HG03159 (cell line): Measurements from ENCODE around the gene RPP14.
"Not testable (repeated sequence)": the region's sequence is repeated elsewhere in the genome, so short reads cannot be mapped to it uniquely, and the experiment has no call there.

Experiments used
- ATAC-seq: cut with Tn5 transposase; IDR thresholded peaks from one replicate; pipeline ENCODE4 v1.9.1; 2021; ENCODE audit warnings: mild to moderate bottlenecking, moderate library complexity; ENCODE audit not compliant: unreplicated experiment

RPP14 gene

DNA sequence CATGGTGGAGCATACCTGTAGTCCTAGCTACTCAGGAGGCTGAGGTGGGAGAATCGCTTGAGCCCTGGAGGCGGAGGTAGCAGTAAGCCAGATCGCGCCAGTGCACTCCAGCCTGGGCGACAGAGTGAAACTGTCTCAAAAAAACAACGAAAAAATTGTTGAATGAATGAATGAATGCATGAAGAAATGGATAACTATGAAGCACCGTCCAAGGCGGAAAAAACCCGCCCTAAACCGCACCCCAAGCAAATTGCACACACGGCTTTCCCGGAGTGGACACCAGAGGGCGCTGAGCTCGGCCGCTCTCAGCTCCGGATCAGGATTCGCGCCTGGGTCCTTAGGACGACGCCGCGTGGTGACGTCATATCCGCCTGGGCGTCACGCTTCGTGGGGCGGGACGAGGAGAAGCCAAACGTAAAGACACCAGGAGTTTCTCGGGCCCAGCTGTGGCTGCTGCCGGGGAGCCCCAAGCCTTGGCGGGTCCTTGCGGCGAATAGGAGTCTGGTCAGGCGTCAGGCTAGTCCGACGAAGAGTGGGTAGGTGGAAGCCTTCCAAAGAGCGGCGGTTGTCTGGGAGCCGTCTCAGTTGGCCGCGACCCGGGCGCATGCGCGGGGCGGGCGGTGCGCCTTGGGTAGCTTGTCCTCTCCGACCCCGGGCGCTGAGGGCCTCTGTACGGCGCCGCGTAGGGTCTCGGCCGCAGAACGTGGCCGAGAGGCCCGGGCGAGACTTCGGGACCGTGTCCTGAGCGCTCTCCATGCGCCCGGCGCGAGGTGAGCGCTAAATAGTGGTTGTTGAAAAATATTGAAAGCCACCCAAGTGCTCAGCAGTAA, at the start of gene RPP14, which contains the start of gene HTD2:
Gene RPP14 (plus strand): TSS at position 364 of the 830 bp plus-strand sequence. CDS start 4,085 bp downstream, outside the sequence.
Gene HTD2 (plus strand): TSS at position 639 of the 830 bp plus-strand sequence. CDS start 11,094 bp downstream, outside the sequence.
- ATAC-seq = peak; percentile 79

DNA sequence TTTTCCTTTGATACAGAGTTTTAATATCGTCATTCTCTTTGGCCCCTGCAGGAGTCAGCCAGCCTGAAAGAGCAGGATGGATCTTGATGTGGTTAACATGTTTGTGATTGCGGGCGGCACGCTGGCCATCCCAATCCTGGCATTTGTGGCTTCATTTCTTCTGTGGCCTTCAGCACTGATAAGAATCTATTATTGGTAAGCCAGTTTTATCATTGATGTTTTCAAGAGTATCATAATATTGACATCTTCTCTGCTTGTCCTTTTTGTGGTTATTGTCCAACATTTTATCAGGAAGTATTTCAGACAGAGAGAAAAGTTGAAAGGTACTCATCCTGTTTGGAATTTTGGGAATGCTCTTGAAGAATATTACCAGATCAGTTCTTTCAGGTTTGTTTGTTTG, 49.5 kb upstream of the RPP14 start:
- ATAC-seq = no peak

DNA sequence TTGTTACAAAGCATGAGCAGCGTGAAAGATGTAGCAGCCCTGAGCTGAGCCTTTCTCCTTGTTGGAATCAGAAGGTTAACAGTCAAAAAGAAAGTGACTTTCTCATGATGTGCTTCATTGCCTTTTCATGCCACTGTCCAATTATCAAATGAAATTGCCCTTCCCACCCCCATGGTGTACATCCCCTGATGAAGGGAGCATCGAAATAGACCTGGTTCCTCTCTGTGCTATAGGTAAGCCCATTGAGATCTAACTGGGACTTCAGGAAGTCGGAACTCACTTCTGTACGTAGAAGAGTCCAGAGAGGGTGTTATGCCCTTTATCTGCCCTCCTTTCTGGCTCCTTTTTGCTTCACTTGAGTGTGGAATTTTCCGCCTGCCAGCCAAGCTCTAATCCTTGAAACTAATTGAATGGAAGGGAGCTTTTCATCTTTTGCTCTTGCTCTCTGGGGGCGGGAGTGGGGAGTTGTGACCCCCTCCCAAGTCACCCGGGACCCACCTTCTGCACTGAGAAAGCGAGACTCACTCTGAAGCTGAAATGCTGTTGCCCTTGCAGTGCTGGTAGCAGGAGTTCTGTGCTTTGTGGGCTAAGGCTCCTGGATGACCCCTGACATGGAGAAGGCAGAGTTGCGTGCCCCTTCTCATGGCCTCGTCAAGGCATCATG, 47.5 kb upstream of the RPP14 start:
- ATAC-seq = no peak

DNA sequence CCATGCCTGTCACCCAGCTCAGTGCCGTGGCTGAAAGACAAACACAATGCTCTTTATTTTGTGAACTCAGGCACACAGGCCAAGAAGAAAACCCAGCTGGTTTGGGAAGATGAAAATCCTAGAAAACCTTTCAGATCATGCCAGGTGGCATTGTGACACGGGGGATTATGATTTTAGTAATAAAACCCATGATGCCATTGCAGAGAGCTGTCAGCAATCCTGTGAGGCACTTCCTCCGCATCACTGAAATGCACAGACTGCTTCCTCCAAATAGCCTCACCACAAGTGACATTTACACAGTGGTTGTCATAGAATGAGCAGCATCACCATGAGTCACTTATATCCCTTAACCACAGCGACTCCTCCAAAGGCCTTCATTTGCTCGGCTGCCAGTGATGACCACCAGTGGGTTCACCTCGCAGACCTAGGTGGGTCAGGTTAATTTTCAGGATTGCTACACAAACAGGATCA, 45.7 kb upstream of the RPP14 start:
- no peak for ATAC-seq

DNA sequence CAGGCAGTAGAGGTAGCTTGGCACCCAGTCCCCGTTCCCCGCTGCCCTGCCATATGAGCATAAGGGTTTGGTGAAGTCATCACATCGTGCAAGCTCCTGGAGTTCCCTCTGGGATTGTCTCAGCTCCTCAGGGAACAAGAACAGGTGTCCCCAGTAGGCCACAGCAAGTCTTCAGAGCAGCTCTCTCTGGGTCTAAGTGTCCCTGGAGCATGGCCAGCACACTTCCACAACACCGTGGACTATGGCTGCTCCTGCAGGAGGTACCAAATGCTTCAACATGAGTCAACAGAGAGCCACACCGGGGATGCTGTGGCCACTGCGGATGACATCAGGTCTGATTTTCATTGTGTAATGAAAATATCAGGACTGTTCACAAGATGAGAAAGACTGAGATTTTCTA, 45.3 kb upstream of the RPP14 start:
- ATAC-seq = no peak

DNA sequence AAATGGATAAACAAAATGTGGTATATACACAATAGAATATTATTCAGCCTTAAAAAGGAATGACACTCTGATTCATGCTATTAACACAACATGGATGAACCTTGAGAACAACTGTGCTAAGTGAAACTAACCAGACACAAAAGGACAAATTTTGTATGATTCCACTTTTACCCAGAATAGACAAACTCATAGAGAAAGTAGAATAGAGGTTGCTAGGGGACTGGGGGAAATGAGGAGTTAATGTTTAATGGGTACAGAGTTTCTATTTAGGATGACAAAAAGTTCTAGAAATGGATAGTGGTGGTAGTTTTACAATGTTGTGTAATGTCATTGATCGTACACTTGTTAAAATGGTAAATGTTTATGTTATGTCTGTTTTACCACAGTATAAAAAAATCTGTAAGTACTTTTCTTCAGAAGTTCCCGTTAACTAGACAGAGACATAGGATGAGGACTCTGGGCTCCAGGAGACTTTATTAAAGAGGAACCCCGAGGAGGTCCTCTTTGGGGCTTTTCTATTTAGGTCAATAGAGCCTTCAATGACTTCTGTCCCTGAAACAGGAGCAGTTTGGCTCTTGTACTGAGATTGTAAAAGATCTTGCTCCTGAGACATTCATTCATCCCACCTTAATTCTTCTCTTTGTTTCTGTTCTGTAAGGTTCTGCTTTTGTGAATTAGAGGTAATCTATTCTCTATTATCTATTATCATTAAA, 43.9 kb upstream of the RPP14 start:
- peak; percentile 83 for ATAC-seq

DNA sequence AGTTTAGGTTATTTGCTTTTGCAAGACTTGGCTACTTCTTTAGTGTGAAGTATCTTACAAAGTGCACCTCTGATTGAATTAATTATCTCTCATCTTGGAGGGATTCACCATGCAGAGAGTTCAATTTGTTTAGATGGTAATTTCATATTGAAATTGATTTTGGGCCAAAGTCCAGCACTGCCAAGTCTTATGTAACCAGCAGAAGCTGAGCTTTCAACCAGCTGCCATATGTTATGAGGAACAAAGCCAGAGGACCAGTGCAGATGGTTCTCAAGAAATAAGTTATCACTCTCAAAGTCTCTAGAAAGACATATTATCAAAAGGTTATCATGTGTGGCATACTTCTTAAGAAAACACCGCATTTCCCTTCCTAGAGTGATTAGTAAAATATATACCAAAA, 39.5 kb upstream of the RPP14 start:
- ATAC-seq = no peak

DNA sequence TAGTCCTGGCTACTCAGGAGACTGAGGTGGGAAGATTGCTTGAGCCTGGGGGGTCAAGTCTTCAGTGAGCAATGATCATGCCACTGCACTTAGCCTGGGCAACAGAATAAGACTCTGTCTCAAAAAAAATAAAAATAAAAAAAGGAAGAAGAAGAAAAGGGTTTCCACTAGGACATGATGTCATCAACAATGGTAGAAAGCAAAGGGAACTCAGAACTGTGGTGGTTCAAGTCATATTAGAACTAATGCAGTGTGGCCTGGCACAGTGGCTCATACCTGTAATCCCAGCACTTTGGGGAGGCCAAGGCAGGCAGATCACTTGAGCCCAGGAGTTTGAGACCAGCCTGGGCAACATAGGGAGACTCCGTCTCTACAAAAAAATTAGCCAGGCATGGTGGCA, 38.5 kb upstream of the RPP14 start:
- ATAC-seq = not testable (repeated sequence)

DNA sequence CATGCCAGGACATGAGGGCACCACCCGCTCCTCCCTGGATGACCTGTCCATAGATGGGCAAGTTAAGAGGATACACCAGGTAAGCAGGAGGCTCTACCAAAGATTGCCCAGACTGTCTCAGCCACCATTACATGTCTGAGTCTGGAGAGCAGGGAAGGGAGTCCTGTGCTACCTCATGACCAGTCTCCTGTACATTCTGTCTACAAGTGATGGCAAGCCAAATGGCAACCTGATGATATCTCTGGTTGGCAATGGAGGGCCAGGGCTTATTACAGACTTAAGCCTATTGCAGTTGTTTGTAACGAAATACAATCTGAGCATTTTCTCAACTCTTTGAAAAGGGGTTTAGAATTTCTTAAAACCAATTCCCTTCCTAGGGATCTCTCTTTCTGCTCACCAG, 36.7 kb upstream of the RPP14 start:
- no peak for ATAC-seq

DNA sequence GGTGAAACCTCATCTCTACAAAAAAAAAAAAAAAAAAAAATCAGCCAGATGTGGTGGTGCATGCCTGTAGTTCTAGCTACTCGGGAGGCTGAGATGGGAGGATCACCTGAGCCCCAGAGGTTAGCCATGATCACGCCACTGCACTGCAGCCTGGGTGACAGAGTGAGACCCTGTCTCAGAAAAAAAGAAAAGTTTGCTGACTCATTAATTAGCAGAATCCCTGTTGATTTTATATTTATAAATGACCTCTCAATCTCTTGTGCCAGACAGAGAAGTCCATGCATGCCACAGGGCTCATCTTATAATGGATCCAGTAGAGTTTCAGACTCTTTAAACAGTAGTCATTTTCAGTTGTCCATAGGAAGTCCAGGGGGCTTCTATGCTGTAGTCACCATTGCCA, 35.6 kb upstream of the RPP14 start:
- ATAC-seq = no peak

DNA sequence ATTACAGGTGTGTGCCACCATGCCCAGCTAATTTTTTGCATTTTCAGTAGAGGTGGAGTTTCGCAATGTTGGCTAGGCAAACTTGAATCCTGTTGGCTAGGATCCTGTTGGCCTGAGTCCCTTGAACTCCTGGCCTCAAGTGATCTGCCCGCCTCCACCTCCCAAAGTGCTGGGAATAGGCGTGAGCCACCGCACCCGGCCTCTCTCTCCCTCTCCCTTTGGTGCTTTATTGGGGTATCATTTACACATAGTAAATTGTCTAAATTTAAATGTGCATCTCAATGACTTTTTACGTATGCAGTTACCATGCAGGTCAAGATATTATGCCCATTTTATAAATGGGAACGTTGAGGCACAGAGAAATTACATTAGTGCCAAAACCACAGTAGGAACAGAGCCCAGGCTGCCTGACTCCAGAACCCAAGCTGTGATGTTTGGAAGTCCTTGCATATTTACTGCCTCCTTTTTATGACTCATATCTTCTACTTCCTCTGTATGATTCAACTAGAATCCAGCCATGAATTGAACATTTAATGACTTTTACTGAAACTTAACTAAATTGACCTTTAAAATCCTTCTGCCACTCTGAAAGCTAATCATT, 34.0 kb upstream of the RPP14 start:
- no peak for ATAC-seq

DNA sequence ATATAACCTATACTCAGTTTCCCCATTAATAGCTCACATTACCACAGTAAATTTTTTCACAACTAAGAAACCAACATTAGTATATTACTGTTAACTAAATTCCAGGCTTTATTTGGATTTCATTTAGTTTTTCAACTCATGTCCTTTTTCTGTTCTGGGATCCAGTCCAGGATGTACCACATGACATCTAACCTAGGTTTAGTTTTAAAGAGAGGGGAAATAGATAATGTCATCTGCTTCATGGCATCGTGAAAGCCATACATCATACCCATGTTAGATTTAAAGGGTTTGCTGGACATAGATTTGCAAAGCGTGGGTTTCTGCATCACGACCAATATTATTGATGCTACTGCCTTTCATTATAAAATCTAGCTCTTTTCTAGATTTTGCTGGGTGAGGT, 33.2 kb upstream of the RPP14 start:
- no peak for ATAC-seq

DNA sequence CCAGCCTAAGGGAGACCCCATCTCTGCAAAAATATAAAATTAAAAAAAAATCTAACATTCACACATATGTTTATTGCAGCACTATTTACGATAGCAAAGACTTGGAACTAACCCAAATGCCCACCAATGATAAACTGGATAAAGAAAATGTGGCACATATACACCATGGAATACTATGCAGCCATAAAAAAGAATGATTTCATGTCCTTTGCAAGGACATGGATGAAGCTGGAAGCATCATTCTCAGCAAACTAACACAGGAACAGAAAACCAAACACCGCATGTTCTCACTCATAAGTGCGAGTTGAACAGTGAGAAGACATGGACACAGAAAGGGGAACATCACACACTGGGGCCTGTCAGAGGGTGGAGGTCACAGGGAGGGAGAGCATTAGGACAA, 32.7 kb upstream of the RPP14 start:
- ATAC-seq = not testable (repeated sequence)

DNA sequence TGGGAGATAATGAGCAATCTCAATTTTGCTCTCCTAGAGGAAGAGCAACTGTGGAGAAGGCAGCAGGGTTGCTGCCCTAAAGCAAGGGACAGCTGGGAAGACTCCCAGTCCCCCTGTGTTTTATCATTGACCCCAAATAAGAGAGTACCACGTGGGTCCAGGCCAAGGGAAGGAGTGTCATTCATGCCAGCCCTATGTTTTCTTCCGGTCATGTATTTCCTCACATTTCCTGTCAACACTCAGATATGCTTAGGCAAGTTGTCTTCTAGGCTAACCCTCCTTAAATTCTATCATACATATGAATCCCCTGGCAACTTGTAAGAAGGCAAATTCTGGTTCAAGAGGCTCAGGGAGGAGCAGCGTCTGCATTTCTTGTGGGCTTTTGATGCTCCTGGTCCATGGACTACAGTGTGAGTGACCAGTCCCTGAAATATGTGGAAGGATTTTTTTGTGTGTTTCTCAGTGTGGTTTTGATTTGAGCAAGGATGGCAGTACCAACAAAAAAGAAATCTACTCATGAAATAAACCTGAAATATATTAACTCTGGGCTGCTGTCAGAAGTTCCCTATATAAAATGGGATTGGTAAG, 31.9 kb upstream of the RPP14 start:
- no peak for ATAC-seq

DNA sequence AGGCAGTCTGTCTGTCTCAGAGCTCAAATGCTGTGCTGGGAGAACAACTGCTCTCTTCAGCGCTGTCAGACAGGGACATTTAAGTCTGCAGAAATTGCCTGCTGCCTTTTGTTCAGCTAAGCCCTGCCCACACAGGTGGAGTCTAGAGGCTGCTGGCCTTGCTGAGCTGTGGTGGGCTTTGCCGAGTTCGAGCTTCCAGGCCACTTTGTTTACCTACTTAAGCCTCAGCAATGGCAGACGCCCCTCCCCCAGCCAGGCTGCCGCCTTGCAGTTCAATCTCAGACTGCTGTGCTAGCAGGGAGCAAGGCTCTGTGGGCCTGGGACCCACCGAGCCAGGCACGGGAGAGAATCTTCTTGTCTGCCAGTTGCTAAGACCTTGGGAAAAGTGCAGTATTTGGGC, 25.0 kb upstream of the RPP14 start:
- no peak for ATAC-seq

DNA sequence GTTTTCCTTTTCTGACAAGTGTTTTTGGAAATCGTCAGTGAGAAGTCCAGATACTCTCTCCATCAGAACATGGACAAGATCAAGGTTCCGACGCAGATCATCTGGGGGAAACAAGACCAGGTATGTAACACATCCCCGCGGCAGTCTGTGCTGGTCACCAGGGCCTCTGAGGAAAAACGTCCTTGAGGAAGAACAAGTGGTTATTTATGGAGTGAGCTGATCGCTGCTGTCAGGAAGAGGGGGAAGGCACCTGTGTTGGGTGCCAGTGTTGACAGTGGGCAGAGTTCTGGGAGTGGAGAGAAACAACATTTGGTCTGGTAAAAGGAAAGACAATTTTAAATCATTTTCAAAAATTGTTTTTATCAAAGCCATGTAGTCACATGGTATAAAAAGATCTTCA, 20.7 kb upstream of the RPP14 start:
- ATAC-seq = no peak

DNA sequence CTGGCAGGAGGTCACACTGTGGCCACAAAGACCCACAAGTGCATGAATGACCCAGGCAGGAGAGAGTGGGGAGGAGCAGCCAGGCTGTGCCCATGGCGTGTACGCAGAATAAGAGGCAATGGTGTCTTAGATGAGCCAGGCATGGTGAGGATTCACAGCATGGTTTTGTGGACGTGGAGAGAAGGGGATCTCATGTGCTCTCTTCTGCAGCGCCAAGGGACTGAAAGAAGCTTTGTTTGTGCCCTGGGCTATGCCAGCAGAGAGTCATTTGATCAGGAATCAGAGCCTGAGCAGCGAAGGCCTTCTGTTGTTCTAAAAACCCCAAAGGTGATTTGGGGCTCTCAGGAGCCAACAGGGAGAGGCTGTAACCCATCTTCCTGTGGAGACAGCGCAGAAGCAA, 18.7 kb upstream of the RPP14 start:
- ATAC-seq = no peak

DNA sequence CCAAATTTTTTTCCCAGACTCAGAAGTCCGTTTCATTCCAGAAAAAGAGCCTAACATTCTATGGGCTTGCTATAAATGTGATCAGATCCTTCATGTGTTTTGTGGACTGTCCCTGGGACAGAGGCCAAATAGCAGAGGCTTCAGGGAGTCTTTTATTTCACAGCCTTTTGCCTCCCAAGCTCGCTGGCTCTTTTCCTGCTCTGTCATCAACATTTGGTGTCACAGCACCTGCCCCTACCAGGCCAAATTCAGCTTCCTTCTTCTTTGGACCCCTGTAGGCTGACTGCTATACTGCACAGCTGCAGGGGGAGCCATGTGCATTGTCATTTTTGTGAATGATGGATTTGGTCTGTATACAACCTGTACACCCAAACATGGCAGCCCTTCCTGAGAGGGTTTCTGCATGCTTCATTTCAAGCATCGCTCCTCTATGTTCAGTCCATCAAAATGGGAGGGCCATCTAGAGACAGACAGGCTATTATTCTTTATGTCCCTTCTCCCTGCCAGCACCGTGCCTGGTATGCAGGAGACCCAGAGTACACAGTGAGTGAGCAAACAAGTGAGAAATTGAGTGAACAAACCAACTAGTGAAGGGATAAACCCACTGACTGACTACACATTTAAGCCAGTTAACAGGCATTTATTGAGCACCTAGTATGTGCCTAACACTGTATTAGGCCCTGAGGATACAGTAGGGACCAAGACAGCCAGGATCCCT, 17.9 kb upstream of the RPP14 start:
- no peak for ATAC-seq

DNA sequence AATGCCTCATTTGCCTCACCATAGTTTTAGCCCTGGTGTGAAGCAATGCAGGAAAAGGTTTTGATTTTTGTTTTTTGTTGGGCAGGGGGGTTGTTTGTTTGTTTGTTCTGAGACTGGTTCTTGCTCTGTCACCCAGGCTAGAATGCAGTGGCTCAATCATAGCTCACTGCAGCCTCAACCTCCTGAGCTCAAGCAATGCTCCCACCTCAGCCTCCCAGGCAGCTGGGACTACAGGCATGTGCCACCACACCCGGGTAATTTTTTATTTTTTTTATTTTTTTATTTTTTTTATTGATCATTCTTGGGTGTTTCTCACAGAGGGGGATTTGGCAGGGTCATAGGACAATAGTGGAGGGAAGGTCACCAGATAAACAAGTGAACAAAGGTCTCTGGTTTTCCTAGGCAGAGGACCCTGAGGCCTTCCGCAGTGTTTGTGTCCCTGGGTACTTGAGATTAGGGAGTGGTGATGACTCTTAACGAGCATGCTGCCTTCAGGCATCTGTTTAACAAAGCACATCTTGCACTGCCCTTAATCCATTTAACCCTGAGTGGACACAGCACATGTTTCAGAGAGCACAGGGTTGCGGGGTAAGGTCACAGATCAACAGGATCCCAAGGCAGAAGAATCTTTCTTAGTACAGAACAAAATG, 17.0 kb upstream of the RPP14 start:
- ATAC-seq = not testable (repeated sequence)

DNA sequence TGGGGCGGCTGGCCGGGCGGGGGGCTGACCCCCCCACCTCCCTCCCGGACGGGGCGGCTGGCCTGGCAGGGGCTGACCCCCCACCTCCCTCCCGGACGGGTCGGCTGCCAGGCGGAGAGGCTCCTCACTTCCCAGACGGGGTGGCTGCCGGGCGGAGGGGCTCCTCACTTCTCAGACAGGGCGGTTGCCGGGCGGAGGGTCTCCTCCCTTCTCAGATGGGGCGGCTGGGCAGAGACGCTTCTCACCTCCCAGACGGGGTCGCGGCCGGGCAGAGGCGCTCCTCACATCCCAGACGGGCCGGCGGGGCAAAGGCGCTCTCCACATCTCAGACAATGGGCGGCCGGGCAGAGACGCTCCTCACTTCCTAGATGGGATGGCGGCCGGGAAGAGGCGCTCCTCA, 15.6 kb upstream of the RPP14 start:
- not testable (repeated sequence) for ATAC-seq
